ENCODE measurements around the gene HSPG2.

HSPG2 gene

DNA sequence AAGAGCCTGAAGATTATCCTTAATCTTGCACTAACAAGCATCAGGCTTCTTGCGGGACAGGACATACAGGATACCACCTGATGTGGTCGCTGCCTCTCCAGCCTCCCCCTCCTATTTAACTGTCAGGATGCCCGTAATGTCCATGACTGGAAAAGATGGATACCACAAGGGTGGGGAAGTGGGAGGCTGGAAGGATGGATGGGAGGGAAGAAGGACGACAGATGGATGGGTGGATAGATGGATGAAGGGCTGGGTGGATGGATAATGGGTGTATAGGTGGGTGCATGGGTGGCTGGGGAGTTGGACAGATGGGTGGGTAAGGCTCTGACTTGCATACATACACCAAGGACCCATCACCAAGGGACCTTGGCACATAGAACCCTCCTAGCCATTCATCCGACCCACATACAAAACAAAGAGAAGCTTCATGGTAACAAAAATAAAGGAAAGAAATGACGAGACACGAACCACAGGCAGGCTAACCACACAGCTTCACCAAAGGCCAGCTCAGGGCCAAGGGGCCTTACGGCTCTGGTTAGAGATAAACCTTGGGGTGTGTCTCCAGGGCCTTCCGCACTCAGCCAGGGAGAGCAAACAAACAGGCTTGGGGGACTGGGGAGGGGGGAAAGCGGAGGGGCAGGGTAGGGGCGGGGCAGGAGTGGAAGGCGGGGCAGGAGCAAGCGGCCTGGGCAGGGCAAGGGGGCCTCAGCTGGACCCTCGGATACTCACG lies 50.5 kb downstream of the HSPG2 start:
- no peak overlapping the region for H3K9ac ChIP-seq (ENCODE audit: low read length)

DNA sequence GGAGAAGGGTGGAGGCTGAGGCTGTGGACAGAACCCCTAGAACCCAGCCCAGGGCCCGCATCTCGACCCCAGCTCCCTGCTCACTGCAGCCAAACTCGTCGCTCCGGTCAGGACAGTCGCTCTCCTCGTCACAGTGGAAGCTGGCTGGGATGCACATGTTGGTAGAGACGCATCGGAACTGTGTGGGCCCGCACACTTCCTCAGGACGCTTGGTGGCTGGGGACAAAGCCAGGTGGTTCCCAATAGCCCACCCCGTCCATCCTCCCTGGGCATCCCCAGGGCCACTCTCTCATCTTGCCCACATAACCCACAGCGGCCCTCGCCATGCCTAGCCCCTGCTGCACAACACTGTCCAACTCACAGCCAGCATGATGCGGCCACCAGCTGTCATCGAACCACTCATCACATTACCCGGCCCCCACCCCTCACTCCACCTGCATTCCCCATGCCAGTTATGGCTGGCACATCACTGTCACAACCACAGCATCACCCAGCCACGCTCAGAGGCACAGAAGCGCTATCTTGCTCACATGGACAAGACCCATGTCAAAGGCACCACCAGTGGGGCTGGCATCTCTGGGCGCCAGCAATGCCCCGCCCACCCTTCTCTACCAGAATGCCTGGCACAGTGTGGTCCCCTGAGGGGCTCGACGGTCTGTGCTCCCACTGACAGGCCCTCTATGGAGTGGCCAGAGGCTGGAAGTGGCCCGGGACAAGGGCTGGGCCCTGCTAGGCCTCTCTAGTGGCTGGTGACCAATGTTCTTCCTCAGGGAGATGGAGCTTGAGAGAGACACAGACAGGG lies 51.7 kb downstream of the HSPG2 start:
- H3K9me2 ChIP-seq (ENCODE audit: low read depth, low read length), result no peaks in the 10 kb centered on the region
- H3K4me1 ChIP-seq (ENCODE audit: insufficient read depth, low read length, severe bottlenecking), result no peaks in the 10 kb centered on the region
- H3F3A ChIP-seq (ENCODE audit: insufficient read depth, low read length), result no peaks in the 10 kb centered on the region
- H2AFZ ChIP-seq (ENCODE audit: low read length), result no peak overlapping the region
- no peaks in the 10 kb centered on the region; the same call in 1 of the 2 replicates for H3K27me3 ChIP-seq (ENCODE audit: insufficient read depth, low read length)
- no peaks in the 10 kb centered on the region for H3K36me3 ChIP-seq (ENCODE audit: insufficient read depth, low read length)
- no peak overlapping the region for H3K27ac ChIP-seq (ENCODE audit: low read depth, low read length, poor library complexity, severe bottlenecking)
- TF ChIP-seq EZH2 (IDR thresholded peaks at IDR 0.05; ENCODE audit: borderline replicate concordance, low read length), result no peak
- TF ChIP-seq, protein P1, sequence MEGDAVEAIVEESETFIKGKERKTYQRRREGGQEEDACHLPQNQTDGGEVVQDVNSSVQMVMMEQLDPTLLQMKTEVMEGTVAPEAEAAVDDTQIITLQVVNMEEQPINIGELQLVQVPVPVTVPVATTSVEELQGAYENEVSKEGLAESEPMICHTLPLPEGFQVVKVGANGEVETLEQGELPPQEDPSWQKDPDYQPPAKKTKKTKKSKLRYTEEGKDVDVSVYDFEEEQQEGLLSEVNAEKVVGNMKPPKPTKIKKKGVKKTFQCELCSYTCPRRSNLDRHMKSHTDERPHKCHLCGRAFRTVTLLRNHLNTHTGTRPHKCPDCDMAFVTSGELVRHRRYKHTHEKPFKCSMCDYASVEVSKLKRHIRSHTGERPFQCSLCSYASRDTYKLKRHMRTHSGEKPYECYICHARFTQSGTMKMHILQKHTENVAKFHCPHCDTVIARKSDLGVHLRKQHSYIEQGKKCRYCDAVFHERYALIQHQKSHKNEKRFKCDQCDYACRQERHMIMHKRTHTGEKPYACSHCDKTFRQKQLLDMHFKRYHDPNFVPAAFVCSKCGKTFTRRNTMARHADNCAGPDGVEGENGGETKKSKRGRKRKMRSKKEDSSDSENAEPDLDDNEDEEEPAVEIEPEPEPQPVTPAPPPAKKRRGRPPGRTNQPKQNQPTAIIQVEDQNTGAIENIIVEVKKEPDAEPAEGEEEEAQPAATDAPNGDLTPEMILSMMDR (IDR thresholded peaks at IDR 0.05; ENCODE audit: low read length), result no peak
- H3K4me3 ChIP-seq (ENCODE audit: low read depth, low read length, poor library complexity, severe bottlenecking), result no peak overlapping the region
- H3K79me2 ChIP-seq (ENCODE audit: insufficient read depth, low read length), result no peaks in the 10 kb centered on the region
- H4K20me1 ChIP-seq (ENCODE audit: insufficient read depth, low read length), result no peaks in the 10 kb centered on the region
- H3K9me3 ChIP-seq (ENCODE audit: low read length), result no peaks in the 10 kb centered on the region
- H3K4me2 ChIP-seq (ENCODE audit: low read length), result no peak overlapping the region
- no peak overlapping the region for H3K9ac ChIP-seq (ENCODE audit: low read length)

More for the DNA sequence above, 50.5 kb downstream of the HSPG2 start:
- Histone ChIP-seq H3F3A (ENCODE audit: insufficient read depth, low read length) (no peaks in the 10 kb centered on the region), H3K9me3 (ENCODE audit: low read length) (no peaks in the 10 kb centered on the region), H3K4me2 (ENCODE audit: low read length) (no peak overlapping the region), H4K20me1 (ENCODE audit: insufficient read depth, low read length) (no peaks in the 10 kb centered on the region), H3K4me3 (ENCODE audit: low read depth, low read length, poor library complexity, severe bottlenecking) (no peak overlapping the region), H2AFZ (ENCODE audit: low read length) (no peak overlapping the region), H3K27me3 (ENCODE audit: insufficient read depth, low read length) (no peaks in the 10 kb centered on the region; the same call in 1 of the 2 replicates), H3K79me2 (ENCODE audit: insufficient read depth, low read length) (no peaks in the 10 kb centered on the region), H3K27ac (ENCODE audit: low read depth, low read length, poor library complexity, severe bottlenecking) (no peak overlapping the region), H3K9me2 (ENCODE audit: low read depth, low read length) (no peaks in the 10 kb centered on the region), H3K4me1 (ENCODE audit: insufficient read depth, low read length, severe bottlenecking) (no peaks in the 10 kb centered on the region), H3K36me3 (ENCODE audit: insufficient read depth, low read length) (no peaks in the 10 kb centered on the region)
- TF ChIP-seq, protein P1 (IDR thresholded peaks at IDR 0.05; ENCODE audit: low read length), result no peak
- no peak for TF ChIP-seq EZH2 (IDR thresholded peaks at IDR 0.05; ENCODE audit: borderline replicate concordance, low read length)

DNA sequence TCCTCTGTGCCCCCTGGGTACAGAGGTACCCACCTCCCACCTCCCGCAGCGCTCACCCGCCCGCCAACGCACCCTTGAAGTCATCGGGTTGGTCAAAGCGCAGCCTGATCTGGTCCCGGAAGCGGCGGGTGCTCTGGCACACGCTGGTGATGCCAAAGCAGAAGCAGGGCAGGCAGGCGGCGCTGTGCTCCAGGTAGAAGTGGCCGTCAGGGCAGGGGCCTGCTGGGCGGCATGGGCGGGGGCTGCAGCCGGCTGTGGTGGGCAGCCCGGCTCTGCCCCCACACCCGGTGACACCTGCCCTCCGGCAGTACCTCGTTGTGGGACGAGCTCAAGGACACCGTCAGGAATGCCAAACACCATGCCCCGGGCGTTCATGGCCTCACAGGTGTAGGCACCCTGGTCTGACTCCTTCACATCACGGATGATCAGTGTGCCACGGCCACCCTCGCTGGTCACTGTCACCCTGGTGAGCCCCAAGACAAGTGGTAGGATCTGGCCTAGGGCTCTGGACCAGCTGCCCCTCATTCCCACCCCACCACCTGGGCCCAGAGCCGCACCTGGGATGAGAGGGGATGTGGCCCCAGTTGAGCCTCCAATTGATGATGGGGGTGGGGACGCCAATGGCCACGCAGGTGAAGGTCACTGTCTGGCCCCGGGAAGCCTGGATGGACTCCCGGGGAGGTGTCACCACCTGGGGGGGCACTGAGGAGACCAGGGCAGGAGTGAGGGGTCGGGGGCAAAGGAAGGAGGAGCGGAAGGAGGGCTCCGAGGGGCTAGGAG lies 52.5 kb downstream of the HSPG2 start:
- Histone ChIP-seq H3K79me2 (ENCODE audit: insufficient read depth, low read length) (no peaks in the 10 kb centered on the region), H3K4me3 (ENCODE audit: low read depth, low read length, poor library complexity, severe bottlenecking) (no peak overlapping the region), H3K9ac (ENCODE audit: low read length) (no peak overlapping the region), H4K20me1 (ENCODE audit: insufficient read depth, low read length) (no peaks in the 10 kb centered on the region), H3F3A (ENCODE audit: insufficient read depth, low read length) (no peaks in the 10 kb centered on the region), H3K9me3 (ENCODE audit: low read length) (no peaks in the 10 kb centered on the region), H3K9me2 (ENCODE audit: low read depth, low read length) (no peaks in the 10 kb centered on the region), H3K4me2 (ENCODE audit: low read length) (no peak overlapping the region), H3K27ac (ENCODE audit: low read depth, low read length, poor library complexity, severe bottlenecking) (no peak overlapping the region), H2AFZ (ENCODE audit: low read length) (no peak overlapping the region), H3K4me1 (ENCODE audit: insufficient read depth, low read length, severe bottlenecking) (no peaks in the 10 kb centered on the region), H3K27me3 (ENCODE audit: insufficient read depth, low read length) (no peaks in the 10 kb centered on the region; the same call in 1 of the 2 replicates), H3K36me3 (ENCODE audit: insufficient read depth, low read length) (no peaks in the 10 kb centered on the region)
- no peak for TF ChIP-seq EZH2 (IDR thresholded peaks at IDR 0.05; ENCODE audit: borderline replicate concordance, low read length)
- TF ChIP-seq, protein P1 (IDR thresholded peaks at IDR 0.05; ENCODE audit: low read length), result no peak

Measured in OCI-LY1 (cell line).